ENCODE data around the gene ZNF618.

Gene ZNF618

DNA sequence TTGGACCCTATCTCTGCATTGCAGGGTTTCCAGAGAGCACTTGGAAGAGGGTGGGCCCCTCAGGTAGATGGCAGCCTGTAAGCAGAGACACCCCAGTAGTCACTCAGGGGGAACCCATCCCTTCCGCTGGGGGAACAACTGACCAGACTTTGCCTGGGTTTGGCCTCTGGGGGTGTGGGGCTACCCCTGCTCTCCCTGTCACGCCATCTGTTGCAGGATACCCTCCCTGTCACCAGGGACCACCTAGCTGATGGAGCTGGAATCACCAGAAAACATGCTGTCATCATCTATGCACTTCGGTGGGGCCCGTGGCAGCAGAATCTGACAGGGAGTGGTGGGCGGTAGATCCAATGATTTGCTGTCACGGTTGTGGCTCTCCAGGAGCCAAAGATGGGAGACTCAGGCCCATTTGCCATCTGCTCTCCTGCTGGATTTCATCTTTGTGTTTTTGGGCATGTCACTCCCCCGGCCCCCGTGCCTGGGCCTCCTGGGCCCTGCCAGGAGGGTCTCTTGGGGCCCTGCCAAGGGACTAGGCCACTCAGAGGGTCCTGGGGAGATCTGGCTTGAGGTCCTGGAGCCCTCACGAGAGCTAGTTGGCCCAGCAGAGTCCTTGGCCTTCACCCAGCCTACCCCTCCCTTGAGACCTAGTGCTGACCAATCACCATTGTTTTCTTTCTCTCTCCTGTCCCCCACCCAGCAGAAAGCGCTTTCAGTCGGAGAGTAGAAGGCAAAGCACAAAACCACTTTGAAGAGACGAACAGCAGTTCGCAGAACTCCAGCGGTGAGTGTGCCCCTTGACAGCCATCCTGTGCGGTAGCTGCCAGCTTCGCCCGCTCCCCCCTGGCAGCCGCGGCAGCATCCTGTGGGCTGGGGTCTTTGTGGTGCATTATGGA, 156.1 kb downstream of the ZNF618 start:
- Histone ChIP-seq H3K4me3 (ENCODE audit: low read depth in 1 of 2, low read length in 2 of 2) (no peak overlapping the region), H3K27me3 (ENCODE audit: control insufficient read depth in 1 of 2, insufficient read depth in 2 of 2, low read length in 2 of 2) (no peaks in the 10 kb centered on the region), H3K36me3 (ENCODE audit: insufficient read depth, low read length) (peaks cover 8% of the 10 kb centered on the region), H3K27ac (ENCODE audit: low read depth, low read length) (no peak overlapping the region), H3K9me3 (ENCODE audit: low read length) (no peaks in the 10 kb centered on the region), H3K4me1 (ENCODE audit: insufficient read depth, low read length) (no peaks in the 10 kb centered on the region), H3K9ac (ENCODE audit: low read length) (no peak overlapping the region)

DNA sequence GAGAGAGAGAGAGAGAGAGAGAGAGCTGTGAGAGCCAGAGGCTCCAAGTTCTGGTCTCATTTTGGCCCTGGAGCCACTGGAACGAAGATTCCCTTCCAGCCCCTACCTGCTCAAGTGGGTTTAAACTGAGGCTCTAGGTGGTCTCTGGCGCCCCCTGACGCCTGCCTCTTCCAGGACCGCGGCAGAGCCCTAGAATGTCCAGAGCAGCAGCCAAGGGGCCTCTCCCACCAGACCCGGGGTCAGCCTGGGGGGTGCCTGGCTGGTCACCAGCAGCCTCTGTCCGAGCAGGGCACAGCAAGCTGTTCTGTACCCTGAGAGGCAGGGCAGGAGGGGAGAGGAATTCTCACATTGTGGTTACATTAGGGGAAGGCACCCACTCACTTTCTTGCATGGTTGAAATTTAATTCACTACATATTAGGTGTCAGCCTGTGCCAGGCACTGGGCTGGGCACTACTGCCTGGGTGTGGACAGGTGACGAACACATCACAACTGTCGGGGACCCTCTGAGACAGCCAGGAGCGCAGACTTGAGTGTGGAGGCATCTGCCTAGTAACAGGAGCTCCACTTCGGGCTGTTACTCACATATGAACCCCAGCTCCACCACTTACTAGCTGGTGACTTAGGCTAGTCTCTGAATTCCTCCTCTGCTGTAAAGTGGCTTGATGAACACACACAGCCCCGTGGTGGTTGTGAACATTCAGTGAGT, 157.4 kb downstream of the ZNF618 start:
- Histone ChIP-seq H3K27ac (ENCODE audit: low read depth, low read length) (no peak overlapping the region), H3K27me3 (ENCODE audit: control insufficient read depth in 1 of 2, insufficient read depth in 2 of 2, low read length in 2 of 2) (no peaks in the 10 kb centered on the region), H3K4me3 (ENCODE audit: low read depth in 1 of 2, low read length in 2 of 2) (no peak overlapping the region), H3K36me3 (ENCODE audit: insufficient read depth, low read length) (peaks cover 12% of the 10 kb centered on the region), H3K9ac (ENCODE audit: low read length) (no peak overlapping the region), H3K9me3 (ENCODE audit: low read length) (no peaks in the 10 kb centered on the region), H3K4me1 (ENCODE audit: insufficient read depth, low read length) (no peaks in the 10 kb centered on the region)

DNA sequence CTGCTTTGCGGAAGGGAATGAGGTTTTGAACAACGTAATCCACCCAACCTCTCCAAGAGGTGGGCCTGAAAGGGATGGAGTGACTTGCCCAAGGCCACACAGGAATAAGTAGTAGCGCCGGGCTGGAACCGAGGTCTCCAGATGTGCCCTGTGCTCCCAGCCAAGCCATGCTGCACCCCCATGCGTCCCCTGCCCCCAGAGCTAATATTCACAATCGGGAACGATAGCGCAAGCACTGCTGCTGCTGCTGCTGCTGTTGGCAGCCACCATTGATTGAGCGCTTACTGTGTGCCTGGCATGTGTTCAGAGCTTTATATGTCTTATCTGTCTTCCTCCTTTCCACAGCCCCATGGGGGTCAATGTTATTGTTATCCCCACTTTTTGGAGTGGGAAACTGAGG, 158.1 kb downstream of the ZNF618 start:
- H3K9ac ChIP-seq (ENCODE audit: low read length) = no peak overlapping the region
- no peaks in the 10 kb centered on the region for H3K9me3 ChIP-seq (ENCODE audit: low read length)
- H3K4me1 ChIP-seq (ENCODE audit: insufficient read depth, low read length) = no peaks in the 10 kb centered on the region
- H3K27me3 ChIP-seq (ENCODE audit: control insufficient read depth in 1 of 2, insufficient read depth in 2 of 2, low read length in 2 of 2) = no peaks in the 10 kb centered on the region
- H3K4me3 ChIP-seq (ENCODE audit: low read depth in 1 of 2, low read length in 2 of 2) = no peak overlapping the region
- no peak overlapping the region for H3K27ac ChIP-seq (ENCODE audit: low read depth, low read length)
- H3K36me3 ChIP-seq (ENCODE audit: insufficient read depth, low read length) = peaks cover 12% of the 10 kb centered on the region

DNA sequence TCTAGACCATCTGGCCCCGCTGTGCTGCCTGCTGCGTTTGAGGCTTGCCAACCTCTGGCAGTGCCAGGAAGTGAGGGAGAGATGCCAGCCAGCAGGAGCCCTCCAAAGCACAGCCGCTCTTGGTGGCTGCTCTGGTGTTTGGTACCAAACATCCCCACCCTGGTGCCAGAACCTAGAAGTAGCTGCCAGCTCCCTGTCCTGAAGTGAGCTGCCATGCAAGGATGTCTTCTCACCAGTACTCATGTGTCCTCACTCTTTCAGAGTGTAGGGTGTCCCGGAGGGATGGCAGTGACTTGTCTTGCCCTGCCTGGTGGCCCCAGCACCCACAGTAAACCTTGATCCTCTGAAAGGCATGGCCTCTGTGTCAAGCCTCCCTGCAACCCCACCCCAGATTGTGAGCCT, 158.6 kb downstream of the ZNF618 start:
- H3K4me3 ChIP-seq (ENCODE audit: low read depth in 1 of 2, low read length in 2 of 2) = no peak overlapping the region
- H3K27me3 ChIP-seq (ENCODE audit: control insufficient read depth in 1 of 2, insufficient read depth in 2 of 2, low read length in 2 of 2) = no peaks in the 10 kb centered on the region
- no peaks in the 10 kb centered on the region for H3K4me1 ChIP-seq (ENCODE audit: insufficient read depth, low read length)
- no peaks in the 10 kb centered on the region for H3K9me3 ChIP-seq (ENCODE audit: low read length)
- no peak overlapping the region for H3K27ac ChIP-seq (ENCODE audit: low read depth, low read length)
- H3K9ac ChIP-seq (ENCODE audit: low read length) = no peak overlapping the region
- peaks cover 12% of the 10 kb centered on the region for H3K36me3 ChIP-seq (ENCODE audit: insufficient read depth, low read length)

DNA sequence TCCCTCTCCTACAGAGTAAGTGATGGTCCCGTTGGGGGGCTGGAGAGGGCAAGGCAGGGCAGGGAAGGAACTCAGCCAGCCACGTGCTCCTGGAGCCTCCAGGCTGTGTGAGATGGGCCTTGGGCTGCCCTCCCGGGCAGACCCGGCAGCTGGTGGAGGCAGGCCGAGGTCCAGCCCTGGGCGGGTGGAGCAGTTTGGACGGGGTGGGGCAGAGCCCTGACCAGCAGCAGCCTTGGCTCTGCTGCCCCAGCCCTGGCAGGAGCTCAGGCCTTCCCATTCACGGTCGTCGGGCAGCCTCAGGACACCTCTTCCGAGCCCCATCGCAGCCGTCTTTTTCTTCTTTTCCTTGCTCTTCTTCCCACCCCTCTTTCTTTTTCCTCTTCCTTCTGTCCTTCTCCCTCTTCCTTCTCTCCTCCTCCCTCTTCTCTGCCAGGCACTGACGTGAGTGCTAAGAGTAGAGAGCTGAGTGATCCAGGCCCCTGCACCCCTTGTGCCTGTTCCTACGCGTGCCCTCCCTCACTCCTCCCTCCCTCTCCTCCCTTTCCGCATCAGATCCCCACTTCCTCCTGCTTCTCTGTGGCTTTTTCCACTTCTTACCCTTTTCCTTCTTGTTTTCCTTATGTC, 159.2 kb downstream of the ZNF618 start:
- H3K9ac ChIP-seq (ENCODE audit: low read length) = no peak overlapping the region
- H3K4me1 ChIP-seq (ENCODE audit: insufficient read depth, low read length) = no peaks in the 10 kb centered on the region
- no peaks in the 10 kb centered on the region for H3K27me3 ChIP-seq (ENCODE audit: control insufficient read depth in 1 of 2, insufficient read depth in 2 of 2, low read length in 2 of 2)
- H3K9me3 ChIP-seq (ENCODE audit: low read length) = no peaks in the 10 kb centered on the region
- H3K4me3 ChIP-seq (ENCODE audit: low read depth in 1 of 2, low read length in 2 of 2) = no peak overlapping the region
- H3K27ac ChIP-seq (ENCODE audit: low read depth, low read length) = no peak overlapping the region
- peaks cover 12% of the 10 kb centered on the region for H3K36me3 ChIP-seq (ENCODE audit: insufficient read depth, low read length)

DNA sequence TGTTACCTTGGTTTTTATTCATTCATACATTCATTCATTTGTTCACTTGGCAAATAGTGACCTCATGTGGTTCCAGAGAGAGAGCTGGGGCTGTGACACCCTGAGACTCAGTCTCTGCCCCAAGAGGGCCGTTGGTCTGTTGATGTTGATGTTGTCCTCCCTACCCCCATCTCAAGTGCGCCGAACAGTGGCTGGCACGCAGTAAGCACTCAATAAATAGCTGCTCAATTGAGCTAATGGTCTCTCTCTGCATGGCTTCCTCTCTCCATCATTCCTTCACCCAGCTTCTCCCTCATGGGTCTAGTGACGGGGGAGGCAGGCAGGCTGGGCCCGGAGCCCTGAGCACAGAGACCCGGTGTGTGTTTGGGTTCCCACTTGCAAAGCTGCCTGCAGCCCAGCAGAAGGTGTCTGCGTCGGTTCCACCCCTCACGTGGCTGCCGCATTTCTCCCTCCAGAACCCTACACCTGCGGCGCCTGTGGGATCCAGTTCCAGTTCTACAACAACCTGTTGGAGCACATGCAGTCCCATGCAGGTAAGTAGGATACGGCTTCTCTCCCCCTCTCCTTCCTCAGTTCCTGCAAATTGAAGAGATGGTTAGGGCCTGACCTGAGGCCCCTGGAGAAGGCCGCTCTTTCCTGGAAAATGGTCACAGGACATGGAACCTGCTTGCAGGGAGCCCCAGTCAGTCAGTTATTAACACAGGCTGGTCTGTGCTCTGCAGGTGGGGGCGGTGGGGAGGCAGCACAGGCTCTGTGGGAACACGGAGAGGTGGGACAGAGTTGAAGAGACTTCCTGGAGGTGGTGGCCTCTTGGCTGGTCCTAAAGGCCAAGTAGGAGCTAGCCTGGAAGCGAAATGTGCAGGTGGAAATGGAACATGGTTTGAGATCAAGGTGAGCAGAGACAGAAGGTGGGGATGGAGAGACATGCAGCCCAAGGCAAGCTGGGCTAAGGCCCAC, 160.0 kb downstream of the ZNF618 start:
- no peaks in the 10 kb centered on the region for H3K27me3 ChIP-seq (ENCODE audit: control insufficient read depth in 1 of 2, insufficient read depth in 2 of 2, low read length in 2 of 2)
- peaks cover 12% of the 10 kb centered on the region for H3K36me3 ChIP-seq (ENCODE audit: insufficient read depth, low read length)
- no peaks in the 10 kb centered on the region for H3K9me3 ChIP-seq (ENCODE audit: low read length)
- no peak overlapping the region for H3K9ac ChIP-seq (ENCODE audit: low read length)
- H3K4me1 ChIP-seq (ENCODE audit: insufficient read depth, low read length) = no peaks in the 10 kb centered on the region
- H3K4me3 ChIP-seq (ENCODE audit: low read depth in 1 of 2, low read length in 2 of 2) = no peak overlapping the region
- no peak overlapping the region for H3K27ac ChIP-seq (ENCODE audit: low read depth, low read length)

DNA sequence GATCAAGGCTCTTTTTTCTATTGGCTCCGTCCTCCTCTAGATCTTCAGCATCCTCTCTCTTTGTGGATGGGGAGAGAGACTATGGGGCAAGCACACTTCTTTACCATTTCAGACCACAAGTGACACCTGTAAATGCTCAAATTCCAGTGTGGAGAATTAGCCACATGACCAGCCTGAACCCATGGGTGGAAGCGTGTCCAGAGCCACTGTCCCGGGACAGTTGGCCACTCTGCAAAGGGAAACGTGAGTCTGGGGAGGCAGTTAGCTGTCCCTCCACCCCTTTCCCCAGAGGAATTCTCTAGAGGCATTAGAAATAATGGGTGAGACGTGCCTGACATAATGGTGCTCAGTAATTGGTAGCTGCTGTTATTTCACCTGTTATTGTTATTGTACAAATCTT, 161.1 kb downstream of the ZNF618 start:
- H3K4me1 ChIP-seq (ENCODE audit: insufficient read depth, low read length) = no peaks in the 10 kb centered on the region
- H3K27ac ChIP-seq (ENCODE audit: low read depth, low read length) = no peak overlapping the region
- no peak overlapping the region for H3K4me3 ChIP-seq (ENCODE audit: low read depth in 1 of 2, low read length in 2 of 2)
- peaks cover 12% of the 10 kb centered on the region for H3K36me3 ChIP-seq (ENCODE audit: insufficient read depth, low read length)
- no peak overlapping the region for H3K9ac ChIP-seq (ENCODE audit: low read length)
- H3K9me3 ChIP-seq (ENCODE audit: low read length) = no peaks in the 10 kb centered on the region
- H3K27me3 ChIP-seq (ENCODE audit: control insufficient read depth in 1 of 2, insufficient read depth in 2 of 2, low read length in 2 of 2) = no peaks in the 10 kb centered on the region

DNA sequence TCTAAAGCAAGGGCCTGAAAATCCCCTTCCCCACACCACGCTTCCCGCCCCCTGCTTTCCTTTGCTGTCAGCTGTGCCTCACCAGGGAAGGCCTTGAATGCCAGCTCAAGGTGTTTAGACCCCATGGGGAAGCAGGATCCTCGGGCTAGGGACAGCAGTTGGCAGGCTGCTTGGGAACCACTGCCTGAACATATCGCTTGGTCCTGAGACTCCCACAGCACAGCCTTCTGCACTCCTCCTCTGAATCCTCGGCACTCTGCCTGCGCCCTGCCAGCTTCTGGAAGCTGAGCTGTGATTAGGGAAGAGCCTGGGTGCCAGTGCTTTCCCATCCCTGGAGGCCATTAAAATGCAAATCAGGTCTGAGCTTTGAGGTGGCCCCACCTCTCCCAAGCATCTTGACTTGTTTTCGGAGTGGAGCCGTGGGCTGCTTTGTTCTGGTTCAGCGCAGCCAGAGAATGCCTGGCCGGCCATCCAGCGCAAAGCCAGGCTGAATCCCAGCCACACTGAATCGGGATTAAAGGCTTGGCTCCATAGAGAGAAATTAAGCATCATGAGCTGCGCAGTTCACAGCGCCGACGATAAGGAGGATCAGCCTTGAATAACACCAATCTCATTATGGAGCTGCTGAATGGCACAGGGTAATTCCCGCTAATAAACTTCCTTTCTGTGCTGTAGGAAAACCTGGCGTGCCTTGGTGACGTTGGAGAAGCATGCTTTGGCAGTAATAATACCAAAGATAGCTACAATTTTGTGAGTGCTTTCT, 162.0 kb downstream of the ZNF618 start:
- no peak overlapping the region for H3K27ac ChIP-seq (ENCODE audit: low read depth, low read length)
- no peak overlapping the region for H3K4me3 ChIP-seq (ENCODE audit: low read depth in 1 of 2, low read length in 2 of 2)
- H3K9me3 ChIP-seq (ENCODE audit: low read length) = no peaks in the 10 kb centered on the region
- peaks cover 12% of the 10 kb centered on the region for H3K36me3 ChIP-seq (ENCODE audit: insufficient read depth, low read length)
- no peaks in the 10 kb centered on the region for H3K27me3 ChIP-seq (ENCODE audit: control insufficient read depth in 1 of 2, insufficient read depth in 2 of 2, low read length in 2 of 2)
- no peaks in the 10 kb centered on the region for H3K4me1 ChIP-seq (ENCODE audit: insufficient read depth, low read length)
- H3K9ac ChIP-seq (ENCODE audit: low read length) = no peak overlapping the region

DNA sequence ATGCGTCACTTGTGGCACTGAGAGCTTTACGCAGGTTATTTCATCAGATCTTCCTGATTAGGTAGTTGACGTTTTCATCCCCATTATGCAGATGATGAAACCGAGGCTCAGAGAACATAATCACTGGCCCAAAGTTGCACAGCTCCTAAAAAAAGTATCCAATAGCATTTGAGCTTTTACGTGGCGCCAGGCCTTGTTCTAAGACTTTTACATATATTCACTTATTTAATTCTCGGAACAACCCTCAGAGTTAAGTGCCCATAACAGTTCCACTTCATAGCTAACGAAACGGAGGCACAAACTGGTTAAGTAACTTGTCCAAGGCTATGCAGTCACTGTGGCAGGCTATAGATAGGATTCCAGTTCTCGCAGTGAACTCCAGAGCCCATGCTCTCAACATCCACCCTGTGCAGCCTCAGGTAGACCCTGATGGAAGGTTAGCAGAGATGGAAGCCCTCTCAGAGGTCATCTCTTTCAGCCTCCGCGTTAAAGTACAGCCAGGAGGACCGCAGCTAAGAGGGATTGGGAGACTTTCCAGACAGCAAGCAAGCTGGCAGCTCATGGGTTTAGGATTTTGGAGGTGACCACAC, 162.7 kb downstream of the ZNF618 start:
- H3K27ac ChIP-seq (ENCODE audit: low read depth, low read length) = no peak overlapping the region
- peaks cover 12% of the 10 kb centered on the region for H3K36me3 ChIP-seq (ENCODE audit: insufficient read depth, low read length)
- no peaks in the 10 kb centered on the region for H3K4me1 ChIP-seq (ENCODE audit: insufficient read depth, low read length)
- no peaks in the 10 kb centered on the region for H3K9me3 ChIP-seq (ENCODE audit: low read length)
- H3K9ac ChIP-seq (ENCODE audit: low read length) = no peak overlapping the region
- H3K4me3 ChIP-seq (ENCODE audit: low read depth in 1 of 2, low read length in 2 of 2) = no peak overlapping the region
- H3K27me3 ChIP-seq (ENCODE audit: control insufficient read depth in 1 of 2, insufficient read depth in 2 of 2, low read length in 2 of 2) = no peaks in the 10 kb centered on the region

DNA sequence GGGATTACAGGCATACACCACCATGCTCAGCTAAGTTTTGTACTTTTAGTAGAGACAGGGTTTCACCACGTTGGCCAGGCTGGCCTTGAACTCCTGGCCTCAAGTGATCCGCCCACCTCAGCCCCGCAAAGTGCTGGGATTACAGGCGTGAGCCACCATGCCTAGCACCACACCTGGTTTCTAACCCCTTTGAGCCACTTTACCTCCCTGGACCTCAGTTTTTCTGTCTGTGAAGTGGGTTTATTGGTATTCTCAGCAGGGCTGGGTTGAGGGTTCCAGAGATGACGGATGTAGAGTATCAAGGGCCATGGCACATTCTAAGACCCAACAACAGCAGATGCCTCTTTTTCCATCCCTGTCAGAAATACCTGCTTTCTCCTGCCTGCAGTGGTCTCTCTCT, 163.4 kb downstream of the ZNF618 start:
- Histone ChIP-seq H3K4me1 (ENCODE audit: insufficient read depth, low read length) (no peaks in the 10 kb centered on the region), H3K9ac (ENCODE audit: low read length) (no peak overlapping the region), H3K27me3 (ENCODE audit: control insufficient read depth in 1 of 2, insufficient read depth in 2 of 2, low read length in 2 of 2) (no peaks in the 10 kb centered on the region), H3K27ac (ENCODE audit: low read depth, low read length) (no peak overlapping the region), H3K4me3 (ENCODE audit: low read depth in 1 of 2, low read length in 2 of 2) (no peak overlapping the region), H3K36me3 (ENCODE audit: insufficient read depth, low read length) (peaks cover 12% of the 10 kb centered on the region), H3K9me3 (ENCODE audit: low read length) (no peaks in the 10 kb centered on the region)
